ENCODE measurements around the gene NUAK1.

DNA sequence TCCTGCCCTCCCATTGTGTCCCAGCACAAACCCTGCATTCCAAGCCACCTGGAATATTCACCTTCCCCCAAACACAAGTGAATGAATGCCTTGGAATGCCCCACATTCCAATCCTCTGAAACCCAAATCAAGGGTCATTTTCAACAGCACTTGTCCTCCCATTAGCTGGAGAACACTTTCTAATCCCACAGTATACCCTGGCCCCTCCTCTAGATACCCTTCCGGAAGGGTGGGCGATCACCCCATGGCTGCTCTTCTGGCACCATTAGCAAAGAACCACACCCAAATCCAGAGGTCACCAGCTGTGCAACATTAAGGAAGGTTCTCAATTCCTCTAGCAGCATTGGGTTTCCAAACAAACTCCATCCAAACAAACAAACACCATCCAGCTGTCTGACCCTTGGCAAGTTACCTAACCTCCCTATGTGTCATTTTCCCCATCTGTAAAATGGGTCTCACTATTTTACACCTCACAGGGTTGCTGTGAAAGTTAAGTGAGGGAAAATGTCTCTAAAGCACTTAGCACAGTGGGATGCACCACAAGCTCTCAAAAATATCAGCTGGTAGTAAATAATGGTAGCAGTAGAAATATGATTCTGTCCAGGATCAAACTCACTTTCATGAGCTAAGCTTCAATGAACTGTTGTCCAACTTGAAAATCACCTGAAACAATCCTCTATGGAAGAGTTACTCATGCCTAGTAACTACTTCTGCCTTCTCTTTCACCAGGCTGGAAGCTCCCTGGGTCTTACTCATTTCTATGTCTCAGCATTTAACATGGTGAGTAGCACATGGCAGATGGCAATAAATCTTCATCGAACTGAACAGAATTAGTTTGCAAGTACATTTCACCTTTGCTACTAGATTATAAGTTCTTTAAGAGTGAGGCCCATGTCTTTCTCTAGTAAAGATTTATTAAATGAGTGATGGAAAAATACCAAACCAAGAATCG, 5.3 kb downstream of the NUAK1 start:
- TF ChIP-seq EZH2 (IDR thresholded peaks at IDR 0.05; ENCODE audit: insufficient read depth, poor library complexity, severe bottlenecking) (no peak), EZH2phosphoT487 (IDR thresholded peaks at IDR 0.05; ENCODE audit: insufficient read depth, low read depth) (no peak)

All from GM23248 (cell line).